GM12864 (cell line): ENCODE measurements around the gene ZNF516.

ENCODE experiments used
- DNase-seq: peaks from one replicate; pipeline ENCODE4 v3.0.0-alpha.2; 2011; ENCODE audit warnings: low read depth
- H3K4me3 ChIP-seq: 2 replicates; pipeline ENCODE4 v1.5.1; 2011; ENCODE audit warnings: mild to moderate bottlenecking, low read depth, low read length, control low read depth
- CTCF ChIP-seq: IDR thresholded peaks from 2 replicates; pipeline ENCODE4 v1.5.1; 2011; ENCODE audit warnings: low read depth, mild to moderate bottlenecking, moderate library complexity, low read length, control low read depth, inconsistent platforms; ENCODE audit errors: missing control alignments

Gene ZNF516

GRCh38 chr18:76454418-76454817 lies 40.6 kb downstream of the ZNF516 start:
- no peak for TF ChIP-seq CTCF
- H3K4me3 ChIP-seq: no peak overlapping the region
- no peak for DNase-seq

- DNase-seq: no peak
- H3K4me3 ChIP-seq: no peak overlapping the region
- no peak for TF ChIP-seq CTCF
Measured at GRCh38 chr18:76453932-76454331, 41.1 kb downstream of the ZNF516 start.

- H3K4me3 ChIP-seq: no peak overlapping the region
- DNase-seq: no peak
- TF ChIP-seq CTCF: no peak
Measured at GRCh38 chr18:76453057-76453561, 41.9 kb downstream of the ZNF516 start.

- H3K4me3 ChIP-seq: no peak overlapping the region
- DNase-seq: no peak
- no peak for TF ChIP-seq CTCF
Measured at GRCh38 chr18:76452357-76452756, 42.7 kb downstream of the ZNF516 start.

- peak overlapping the region; percentile 47 for H3K4me3 ChIP-seq
- no peak for DNase-seq
- TF ChIP-seq CTCF: no peak
Measured at GRCh38 chr18:76451396-76452331, 43.4 kb downstream of the ZNF516 start.

GRCh38 chr18:76450452-76451395 lies 44.3 kb downstream of the ZNF516 start:
- TF ChIP-seq CTCF: no peak
- no peak for DNase-seq
- peak overlapping the region; percentile 47 for H3K4me3 ChIP-seq
